SJSA1 (cell line): ENCODE measurements around the gene HBS1L. TPM values are rescaled to one million over a fixed set of nuclear protein-coding genes. Genes with fewer than 3 reads are reported as not detected.

Source experiments
- DNase-seq, 2 experiments: peaks; one replicate each; pipeline ENCODE4 v3.0.0-alpha.2; 2015 to 2020; ENCODE audit warnings: low spot score in 2 of 2, low read depth in 1 of 2
- H3K27ac ChIP-seq: fragments of 250-450 bp; sonication (Bioruptor Pico); 2 replicates; pipeline ENCODE4 v1.5.1; 2020; ENCODE audit warnings: mild to moderate bottlenecking, moderate library complexity
- H3K27me3 ChIP-seq: fragments of 250-450 bp; sonication (Bioruptor Pico); replicated peaks from 2 replicates; pipeline ENCODE4 v1.5.1; 2020; ENCODE audit warnings: mild to moderate bottlenecking, moderate library complexity
- H3K36me3 ChIP-seq: fragments of 250-450 bp; sonication (Bioruptor Pico); 2 replicates; pipeline ENCODE4 v1.5.1; 2020; ENCODE audit warnings: mild to moderate bottlenecking
- H3K4me1 ChIP-seq: fragments of 250-450 bp; sonication (Bioruptor Pico); replicated peaks from 2 replicates; pipeline ENCODE4 v1.6.1; 2021; ENCODE audit warnings: mild to moderate bottlenecking
- H3K4me3 ChIP-seq: fragments of 250-450 bp; sonication (Bioruptor Pico); 2 replicates; pipeline ENCODE4 v1.5.1; 2020; ENCODE audit warnings: mild to moderate bottlenecking
- H3K9me3 ChIP-seq: fragments of 250-450 bp; sonication (Bioruptor Pico); replicated peaks from 2 replicates; pipeline ENCODE4 v1.5.1; 2020; ENCODE audit warnings: mild to moderate bottlenecking
- total RNA-seq: library from RNA; depleted of rRNA; stranded (reverse); fragments of >200 nt; shearing (Covaris generic); gene quantifications from 2 replicates; pipeline ENCODE4 v1.2.3, GENCODE V29; 2014

The HBS1L gene
- total RNA-seq, 1 experiment from 2014 or later: 154 TPM

DNA sequence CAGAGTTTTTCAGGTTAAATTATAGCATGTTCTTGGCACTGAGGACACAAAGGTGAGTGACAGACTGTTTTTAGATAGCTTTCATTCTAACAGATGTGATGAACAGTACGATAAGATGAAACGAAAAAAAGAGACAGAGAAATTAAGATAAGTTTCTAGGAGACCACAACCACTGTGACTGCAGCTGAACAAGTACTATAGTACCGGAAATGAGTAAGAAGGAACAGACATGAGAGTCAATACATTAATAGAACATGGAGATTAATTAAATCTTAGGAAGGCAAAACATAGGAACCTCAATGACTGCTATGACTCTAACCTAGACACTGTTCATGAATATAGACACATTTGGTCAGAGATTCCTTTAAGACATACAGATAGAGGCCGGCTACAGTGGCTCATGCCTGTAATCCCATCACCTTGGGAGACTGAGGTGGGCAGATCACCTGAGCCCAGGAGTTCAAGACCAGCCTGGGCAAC, 40.2 kb downstream of the HBS1L start:
- H3K36me3 ChIP-seq: 0 out of 2 replicates have a peak, but pooled peaks cover 3% of the 10 kb centered on the region
- no peaks in the 10 kb centered on the region for H3K4me1 ChIP-seq
- H3K27ac ChIP-seq: no peak overlapping the region
- H3K27me3 ChIP-seq: no peaks in the 10 kb centered on the region
- H3K9me3 ChIP-seq: no peaks in the 10 kb centered on the region
- DNase-seq: no peak
- H3K4me3 ChIP-seq: no peak overlapping the region

- Histone ChIP-seq H3K27me3 (no peaks in the 10 kb centered on the region), H3K9me3 (no peaks in the 10 kb centered on the region), H3K36me3 (no peaks in the 10 kb centered on the region), H3K27ac (no peak overlapping the region), H3K4me1 (no peaks in the 10 kb centered on the region), H3K4me3 (no peak overlapping the region)
- no peak for DNase-seq
Observed at GRCh38 chr6:135013211-135013610, 41.4 kb downstream of the HBS1L start.

DNA sequence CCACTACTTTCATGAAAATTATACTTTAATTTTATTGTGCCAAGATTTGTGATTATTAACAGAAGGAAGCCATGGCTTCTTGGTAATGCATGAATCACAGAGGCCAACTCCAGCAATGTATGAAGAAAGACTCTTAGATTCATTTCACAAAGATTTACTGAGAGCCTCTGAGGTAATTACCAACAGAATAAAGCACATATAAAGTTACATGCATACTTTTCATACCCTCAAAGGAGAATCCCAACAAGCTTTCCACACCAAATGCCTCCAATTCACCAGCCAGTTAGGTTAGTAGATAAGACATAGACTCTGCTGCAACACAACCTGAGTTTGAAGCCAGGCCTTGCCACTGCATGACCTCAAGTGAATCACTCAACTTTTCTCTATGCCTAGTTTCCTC, 41.9 kb downstream of the HBS1L start:
- H3K9me3 ChIP-seq: no peaks in the 10 kb centered on the region
- no peak for DNase-seq
- H3K36me3 ChIP-seq: no peaks in the 10 kb centered on the region
- no peaks in the 10 kb centered on the region for H3K4me1 ChIP-seq
- H3K4me3 ChIP-seq: no peak overlapping the region
- H3K27ac ChIP-seq: no peak overlapping the region
- H3K27me3 ChIP-seq: no peaks in the 10 kb centered on the region

DNA sequence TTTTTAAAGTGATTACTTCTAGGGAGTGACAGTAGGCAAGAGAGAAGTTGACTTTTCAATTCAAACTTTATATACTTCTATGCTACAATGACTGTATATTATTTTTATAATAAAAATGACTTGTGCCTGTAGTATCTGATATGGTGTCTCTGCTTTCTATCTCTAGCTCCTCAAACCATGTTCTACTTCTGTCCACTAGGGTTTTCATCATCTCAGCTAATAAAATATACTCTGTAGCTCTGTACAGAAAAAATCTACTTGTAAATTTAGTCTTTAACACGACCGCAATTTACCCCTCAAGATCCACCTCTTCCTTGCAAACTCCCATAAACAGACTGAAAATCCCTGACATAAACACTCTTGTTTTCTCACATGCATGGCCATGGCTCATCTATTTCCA, 42.3 kb downstream of the HBS1L start:
- DNase-seq: no peak
- H3K4me3 ChIP-seq: no peak overlapping the region
- H3K36me3 ChIP-seq: no peaks in the 10 kb centered on the region
- no peaks in the 10 kb centered on the region for H3K4me1 ChIP-seq
- H3K9me3 ChIP-seq: no peaks in the 10 kb centered on the region
- no peak overlapping the region for H3K27ac ChIP-seq
- H3K27me3 ChIP-seq: no peaks in the 10 kb centered on the region

- no peak overlapping the region for H3K4me3 ChIP-seq
- H3K9me3 ChIP-seq: no peaks in the 10 kb centered on the region
- H3K4me1 ChIP-seq: no peaks in the 10 kb centered on the region
- no peak overlapping the region for H3K27ac ChIP-seq
- H3K36me3 ChIP-seq: 0 out of 2 replicates have a peak, but pooled peaks cover 5% of the 10 kb centered on the region
- DNase-seq: no peak
- H3K27me3 ChIP-seq: no peaks in the 10 kb centered on the region
Observed at GRCh38 chr6:135008941-135009290, 45.7 kb downstream of the HBS1L start.

DNA sequence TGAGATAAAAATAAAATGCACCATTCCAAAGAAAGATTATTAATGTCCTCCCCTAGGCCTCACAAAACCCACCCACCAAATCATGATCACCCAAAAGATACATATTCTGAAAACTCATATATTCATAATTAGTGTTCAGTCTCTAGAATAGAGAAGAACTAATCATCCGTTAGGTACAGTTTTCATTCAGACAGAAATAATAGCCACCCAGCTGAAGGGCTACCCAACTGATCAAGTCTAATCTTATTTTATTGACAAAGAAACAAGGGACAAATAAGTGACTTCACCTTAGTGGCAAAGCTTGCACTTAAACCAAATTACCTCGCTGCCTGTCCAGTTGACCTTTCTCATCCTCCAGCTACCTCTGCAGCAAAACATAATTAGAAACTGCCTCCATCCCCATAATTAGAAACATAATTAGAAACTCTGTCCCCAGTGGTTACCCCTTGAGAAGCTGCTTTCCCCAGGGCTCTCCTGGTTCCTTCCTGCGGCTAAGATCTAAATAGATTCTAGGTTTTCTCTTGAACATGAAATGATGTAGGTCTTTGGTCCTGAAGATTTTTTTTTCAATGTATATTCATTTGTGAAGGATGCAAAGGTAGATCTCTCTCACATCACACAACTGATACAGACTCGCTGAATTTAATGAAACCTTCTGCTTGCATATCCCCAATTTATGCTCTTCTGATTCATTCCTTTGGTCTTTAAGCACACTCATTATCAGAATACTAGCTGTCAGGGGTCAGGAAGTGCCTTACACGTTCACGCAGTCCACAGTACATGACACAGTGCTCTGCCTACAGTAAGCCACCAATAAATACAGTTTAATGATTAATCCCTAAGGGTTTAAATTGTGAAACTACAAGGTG, 46.3 kb downstream of the HBS1L start:
- DNase-seq: no peak
- Histone ChIP-seq H3K27ac (no peak overlapping the region), H3K4me1 (no peaks in the 10 kb centered on the region), H3K4me3 (no peak overlapping the region), H3K36me3 (0 out of 2 replicates have a peak, but pooled peaks cover 5% of the 10 kb centered on the region), H3K9me3 (no peaks in the 10 kb centered on the region), H3K27me3 (no peaks in the 10 kb centered on the region)

GRCh38 chr6:135006386-135006914, 48.2 kb downstream of the HBS1L start:
- no peak overlapping the region for H3K4me3 ChIP-seq
- 0 out of 2 replicates have a peak, but pooled peaks cover 7% of the 10 kb centered on the region for H3K36me3 ChIP-seq
- H3K27me3 ChIP-seq: 0 out of 2 replicates have a peak, but pooled peaks cover 3% of the 10 kb centered on the region
- DNase-seq: no peak
- H3K27ac ChIP-seq: no peak overlapping the region
- H3K4me1 ChIP-seq: no peaks in the 10 kb centered on the region
- H3K9me3 ChIP-seq: no peaks in the 10 kb centered on the region

- Histone ChIP-seq H3K36me3 (0 out of 2 replicates have a peak, but pooled peaks cover 7% of the 10 kb centered on the region), H3K4me1 (no peaks in the 10 kb centered on the region), H3K27ac (no peak overlapping the region), H3K4me3 (no peak overlapping the region), H3K27me3 (0 out of 2 replicates have a peak, but pooled peaks cover 3% of the 10 kb centered on the region), H3K9me3 (no peaks in the 10 kb centered on the region)
- no peak for DNase-seq
Observed at GRCh38 chr6:135004399-135004798, 50.2 kb downstream of the HBS1L start.

- Histone ChIP-seq H3K4me1 (no peaks in the 10 kb centered on the region), H3K9me3 (no peaks in the 10 kb centered on the region), H3K27me3 (0 out of 2 replicates have a peak, but pooled peaks cover 3% of the 10 kb centered on the region), H3K36me3 (0 out of 2 replicates have a peak, but pooled peaks cover 7% of the 10 kb centered on the region), H3K4me3 (no peak overlapping the region), H3K27ac (no peak overlapping the region)
- DNase-seq: no peak
Observed at GRCh38 chr6:135002974-135003703, 51.5 kb downstream of the HBS1L start.

DNA sequence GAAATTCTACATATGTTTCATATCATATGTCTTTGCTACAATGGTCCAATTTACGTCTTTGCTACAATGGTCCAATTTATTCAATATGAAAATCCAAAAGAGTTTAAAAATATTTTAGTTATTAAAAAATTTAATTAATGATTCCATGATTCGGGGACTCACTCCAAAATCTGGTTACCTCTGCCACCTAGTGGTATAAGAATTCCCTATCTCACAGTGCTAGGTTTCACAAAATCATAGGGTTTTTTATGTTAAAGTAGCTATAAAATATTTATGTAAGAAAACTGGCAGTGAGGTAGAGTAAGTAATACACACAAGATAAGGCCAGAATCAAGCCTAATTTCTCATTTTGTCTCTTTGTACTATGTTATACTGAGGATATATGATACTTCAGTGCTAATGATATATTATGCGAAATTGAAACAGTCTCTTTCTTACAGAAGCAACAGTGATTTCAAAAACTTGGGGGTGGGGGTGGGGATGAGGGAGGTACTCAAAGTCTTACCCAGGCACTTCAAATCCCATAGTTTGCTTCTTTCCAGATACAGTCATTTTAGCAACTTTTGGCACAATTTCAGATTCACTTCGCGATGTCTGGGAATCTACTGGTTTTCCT, 52.3 kb downstream of the HBS1L start:
- H3K27me3 ChIP-seq: 0 out of 2 replicates have a peak, but pooled peaks cover 3% of the 10 kb centered on the region
- H3K9me3 ChIP-seq: no peaks in the 10 kb centered on the region
- DNase-seq: no peak
- H3K27ac ChIP-seq: no peak overlapping the region
- no peaks in the 10 kb centered on the region for H3K4me1 ChIP-seq
- H3K4me3 ChIP-seq: no peak overlapping the region
- H3K36me3 ChIP-seq: peaks cover 8% of the 10 kb centered on the region

DNA sequence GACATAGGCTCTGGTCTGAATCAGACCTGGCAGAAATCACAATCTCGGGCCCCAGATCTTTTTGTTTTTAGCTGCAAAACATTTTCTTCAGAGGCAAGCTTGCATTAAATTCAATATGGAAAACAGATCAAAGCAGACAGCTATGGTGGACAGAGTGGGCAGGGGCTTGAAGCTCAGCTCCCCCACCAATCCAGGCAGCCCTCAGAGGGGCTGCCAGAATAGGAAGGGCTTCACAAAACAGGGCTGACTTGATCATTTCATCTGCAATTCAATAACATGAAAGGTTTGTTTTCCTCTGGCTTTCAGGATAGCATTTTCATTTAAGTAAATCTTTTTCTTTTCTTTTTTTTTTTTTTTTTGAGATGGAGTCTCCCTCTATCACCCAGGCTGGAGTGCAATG, 55.5 kb downstream of the HBS1L start:
- no peaks in the 10 kb centered on the region for H3K4me1 ChIP-seq

GRCh38 chr6:134997133-134997995, 57.3 kb downstream of the HBS1L start:
- no peaks in the 10 kb centered on the region for H3K4me1 ChIP-seq
- H3K36me3 ChIP-seq: peaks cover 37% of the 10 kb centered on the region
- DNase-seq: no peak
- H3K4me3 ChIP-seq: no peak overlapping the region
- H3K27me3 ChIP-seq: 0 out of 2 replicates have a peak, but pooled peaks cover 3% of the 10 kb centered on the region
- no peaks in the 10 kb centered on the region for H3K9me3 ChIP-seq
- no peak overlapping the region for H3K27ac ChIP-seq

More for the DNA sequence above, 55.5 kb downstream of the HBS1L start:
- DNase-seq: no peak
- no peaks in the 10 kb centered on the region for H3K9me3 ChIP-seq
- no peak overlapping the region for H3K27ac ChIP-seq
- H3K36me3 ChIP-seq: peaks cover 25% of the 10 kb centered on the region
- H3K4me3 ChIP-seq: no peak overlapping the region
- H3K27me3 ChIP-seq: 0 out of 2 replicates have a peak, but pooled peaks cover 3% of the 10 kb centered on the region

DNA sequence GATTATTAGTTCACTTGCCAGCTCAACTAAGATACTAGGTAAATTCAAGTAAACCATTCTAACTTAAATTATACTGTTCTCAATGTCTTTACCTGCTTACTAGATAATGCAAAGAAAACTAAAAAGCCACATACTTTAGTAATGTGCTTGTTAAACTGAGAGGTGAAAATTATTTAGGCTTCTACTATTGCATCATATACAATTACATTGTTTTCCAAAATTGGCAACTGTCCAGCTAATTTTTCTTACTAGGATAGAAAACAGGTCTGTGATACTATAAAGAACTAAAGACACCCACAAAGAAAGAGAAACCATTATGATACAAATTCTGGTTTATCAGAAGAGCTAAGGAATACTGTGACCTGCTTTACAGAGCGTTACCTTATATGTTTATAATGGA, 59.1 kb downstream of the HBS1L start:
- peaks cover 44% of the 10 kb centered on the region for H3K36me3 ChIP-seq
- no peaks in the 10 kb centered on the region for H3K4me1 ChIP-seq
- H3K27ac ChIP-seq: no peak overlapping the region
- no peaks in the 10 kb centered on the region for H3K27me3 ChIP-seq
- no peak overlapping the region for H3K4me3 ChIP-seq
- no peaks in the 10 kb centered on the region for H3K9me3 ChIP-seq
- no peak for DNase-seq
